T-helper 2 cell treated with Interferon-gamma antibody and Interleukin-4, amounts not matched to agents 5 μg/mL and 100 μg/mL, for 36 hours (primary cell): ENCODE measurements around the gene PARD3B.

ENCODE experiments used
- DNase-seq: peaks from one replicate; pipeline ENCODE4 v3.0.0; 2021; ENCODE audit warnings: low spot score
- H3K27ac Mint-ChIP-seq: one replicate; pipeline ENCODE4 v1.8.0; 2021; ENCODE audit warnings: mild to moderate bottlenecking, mixed read lengths
- H3K27me3 Mint-ChIP-seq: one replicate; pipeline ENCODE4 v1.8.0; 2021; ENCODE audit warnings: low read depth, mixed read lengths
- H3K36me3 Mint-ChIP-seq: one replicate; pipeline ENCODE4 v1.8.0; 2021; ENCODE audit warnings: low read depth, mixed read lengths
- H3K4me1 Mint-ChIP-seq: one replicate; pipeline ENCODE4 v1.8.0; 2021; ENCODE audit warnings: low read depth, mixed read lengths
- H3K4me3 Mint-ChIP-seq: one replicate; pipeline ENCODE4 v1.8.0; 2022; ENCODE audit warnings: mild to moderate bottlenecking, moderate library complexity, mixed read lengths
- H3K9me3 Mint-ChIP-seq: one replicate; pipeline ENCODE4 v1.8.0; 2021; ENCODE audit warnings: mixed read lengths

The PARD3B gene

DNA sequence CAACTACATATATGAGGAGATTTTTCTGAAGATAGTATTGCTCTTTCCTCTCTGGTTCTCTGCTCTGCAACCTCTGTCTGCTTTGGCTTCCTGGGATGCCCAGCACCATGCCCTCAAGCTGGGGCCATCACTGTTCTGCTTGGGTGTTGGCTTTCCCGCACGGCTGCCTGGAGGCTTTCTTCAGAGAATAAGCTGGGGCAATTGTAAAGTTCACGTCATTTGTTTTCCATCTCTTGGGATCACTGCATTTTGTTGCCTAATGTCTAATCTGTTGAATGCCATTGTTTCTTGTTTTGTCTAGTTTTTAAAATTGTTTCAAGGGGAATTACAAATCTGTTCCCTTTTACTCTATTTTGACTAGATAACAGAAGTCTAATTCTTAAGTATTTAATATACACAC is 699.7 kb downstream of the PARD3B start:
- no peak overlapping the region for H3K27ac Mint-ChIP-seq
- H3K9me3 Mint-ChIP-seq, result no peaks in the 10 kb centered on the region
- no peak for DNase-seq
- peaks cover 16% of the 10 kb centered on the region for H3K27me3 Mint-ChIP-seq
- H3K4me1 Mint-ChIP-seq, result peaks cover 3% of the 10 kb centered on the region
- no peak overlapping the region for H3K4me3 Mint-ChIP-seq
- no peaks in the 10 kb centered on the region for H3K36me3 Mint-ChIP-seq

DNA sequence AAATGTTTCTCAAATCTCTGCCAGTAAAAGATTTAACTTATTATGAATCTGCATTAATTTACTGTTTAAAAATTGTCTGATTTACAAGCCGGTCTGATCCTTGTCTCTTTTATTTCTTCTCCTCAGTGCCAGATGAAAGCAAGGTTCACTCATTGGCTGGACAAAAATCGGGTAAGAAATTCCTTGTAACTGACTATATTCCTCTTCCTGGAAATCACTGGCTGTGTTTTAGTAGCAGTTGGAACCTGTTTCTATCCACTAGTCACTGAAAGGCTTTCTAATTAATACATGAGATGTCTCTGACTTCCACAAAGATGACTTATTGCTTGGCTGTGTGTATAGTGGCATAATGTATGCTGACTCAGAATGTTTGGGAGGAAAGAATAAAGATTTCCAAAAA is 700.4 kb downstream of the PARD3B start:
- Mint-ChIP-seq H3K36me3 (no peaks in the 10 kb centered on the region), H3K9me3 (no peaks in the 10 kb centered on the region), H3K4me3 (no peak overlapping the region), H3K4me1 (peaks cover 3% of the 10 kb centered on the region), H3K27ac (no peak overlapping the region), H3K27me3 (peaks cover 16% of the 10 kb centered on the region)
- no peak for DNase-seq

GRCh38 chr2:205259121-205259520 is 713.8 kb downstream of the PARD3B start:
- Mint-ChIP-seq H3K27me3 (peaks cover 38% of the 10 kb centered on the region), H3K36me3 (no peaks in the 10 kb centered on the region), H3K9me3 (peaks cover 3% of the 10 kb centered on the region), H3K4me3 (no peak overlapping the region), H3K4me1 (peaks cover 5% of the 10 kb centered on the region), H3K27ac (no peak overlapping the region)
- DNase-seq, result no peak

DNA sequence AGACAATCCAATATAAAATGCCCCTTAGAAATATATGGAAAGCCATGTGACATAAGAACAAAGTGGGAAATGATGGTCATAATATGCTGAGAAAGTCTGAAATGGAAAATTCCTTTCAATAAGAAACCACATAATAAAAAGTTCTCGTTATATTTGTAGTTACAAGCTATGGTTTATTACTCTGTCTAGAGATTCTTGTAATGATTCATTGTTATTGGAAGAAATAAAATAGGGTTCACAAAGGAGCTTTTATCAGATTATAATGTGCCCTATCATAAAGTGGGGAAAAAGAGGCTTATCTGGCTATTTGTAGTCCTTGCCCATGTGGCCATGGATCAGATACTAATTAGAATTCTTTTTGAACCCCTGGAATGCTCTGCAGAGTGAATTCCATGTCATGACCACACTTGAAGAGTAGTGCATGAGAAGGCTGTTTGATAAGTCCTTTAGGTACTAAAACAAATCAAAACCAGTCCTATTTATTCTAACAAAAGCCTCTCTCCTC is 716.3 kb downstream of the PARD3B start:
- H3K4me1 Mint-ChIP-seq, result peaks cover 8% of the 10 kb centered on the region
- no peaks in the 10 kb centered on the region for H3K9me3 Mint-ChIP-seq
- no peaks in the 10 kb centered on the region for H3K36me3 Mint-ChIP-seq
- no peak for DNase-seq
- H3K27ac Mint-ChIP-seq, result no peak overlapping the region
- H3K27me3 Mint-ChIP-seq, result peaks cover 40% of the 10 kb centered on the region
- no peak overlapping the region for H3K4me3 Mint-ChIP-seq

- Mint-ChIP-seq H3K27me3 (peaks cover 48% of the 10 kb centered on the region), H3K4me3 (no peak overlapping the region), H3K36me3 (no peaks in the 10 kb centered on the region), H3K4me1 (peaks cover 15% of the 10 kb centered on the region), H3K9me3 (no peaks in the 10 kb centered on the region), H3K27ac (no peak overlapping the region)
- DNase-seq, result no peak
Observed at GRCh38 chr2:205267323-205267722, 722.0 kb downstream of the PARD3B start.

GRCh38 chr2:205270689-205271088 is 725.4 kb downstream of the PARD3B start:
- no peak for DNase-seq
- H3K27ac Mint-ChIP-seq, result no peak overlapping the region
- H3K36me3 Mint-ChIP-seq, result no peaks in the 10 kb centered on the region
- peaks cover 9% of the 10 kb centered on the region for H3K4me1 Mint-ChIP-seq
- peaks cover 44% of the 10 kb centered on the region for H3K27me3 Mint-ChIP-seq
- H3K4me3 Mint-ChIP-seq, result no peak overlapping the region
- H3K9me3 Mint-ChIP-seq, result no peaks in the 10 kb centered on the region

- H3K36me3 Mint-ChIP-seq, result no peaks in the 10 kb centered on the region
- no peaks in the 10 kb centered on the region for H3K9me3 Mint-ChIP-seq
- H3K27me3 Mint-ChIP-seq, result peaks cover 44% of the 10 kb centered on the region
- H3K27ac Mint-ChIP-seq, result no peak overlapping the region
- no peak overlapping the region for H3K4me3 Mint-ChIP-seq
- no peak for DNase-seq
- no peaks in the 10 kb centered on the region for H3K4me1 Mint-ChIP-seq
Observed at GRCh38 chr2:205273148-205273547, 727.9 kb downstream of the PARD3B start.

GRCh38 chr2:205273627-205274026 is 728.4 kb downstream of the PARD3B start:
- no peak overlapping the region for H3K4me3 Mint-ChIP-seq
- H3K36me3 Mint-ChIP-seq, result no peaks in the 10 kb centered on the region
- no peak overlapping the region for H3K27ac Mint-ChIP-seq
- DNase-seq, result no peak
- H3K27me3 Mint-ChIP-seq, result peaks cover 41% of the 10 kb centered on the region
- H3K9me3 Mint-ChIP-seq, result no peaks in the 10 kb centered on the region
- no peaks in the 10 kb centered on the region for H3K4me1 Mint-ChIP-seq

DNA sequence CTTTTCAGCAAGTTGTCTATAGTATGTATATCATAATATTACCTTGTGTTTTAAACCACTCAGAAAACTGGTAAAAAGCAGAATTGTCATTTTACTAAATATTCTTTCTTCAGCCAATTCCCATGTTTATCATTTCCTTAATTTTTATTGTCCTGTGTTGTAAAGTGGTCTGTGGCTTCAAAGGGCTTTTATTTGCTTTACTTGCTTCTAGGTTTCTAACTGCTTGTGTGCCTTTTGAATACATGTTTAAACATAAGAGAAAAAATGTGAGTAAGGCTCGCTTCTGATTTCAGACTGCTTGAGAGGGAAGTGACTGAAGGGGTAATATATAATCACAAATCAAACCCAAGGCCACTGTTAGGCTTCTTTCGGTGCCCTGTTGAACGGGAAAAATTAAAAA is 729.5 kb downstream of the PARD3B start:
- Mint-ChIP-seq H3K27ac (no peak overlapping the region), H3K27me3 (peaks cover 41% of the 10 kb centered on the region), H3K4me1 (no peaks in the 10 kb centered on the region), H3K9me3 (no peaks in the 10 kb centered on the region), H3K36me3 (no peaks in the 10 kb centered on the region), H3K4me3 (no peak overlapping the region)
- DNase-seq, result no peak

- Mint-ChIP-seq H3K4me3 (no peak overlapping the region), H3K27ac (no peak overlapping the region), H3K27me3 (peaks cover 39% of the 10 kb centered on the region), H3K4me1 (no peaks in the 10 kb centered on the region), H3K9me3 (no peaks in the 10 kb centered on the region), H3K36me3 (no peaks in the 10 kb centered on the region)
- no peak for DNase-seq
Observed at GRCh38 chr2:205276116-205276777, 731.0 kb downstream of the PARD3B start.

GRCh38 chr2:205280596-205281236 is 735.4 kb downstream of the PARD3B start:
- Mint-ChIP-seq H3K36me3 (no peaks in the 10 kb centered on the region), H3K4me1 (no peaks in the 10 kb centered on the region), H3K27ac (no peak overlapping the region), H3K9me3 (no peaks in the 10 kb centered on the region), H3K4me3 (no peak overlapping the region), H3K27me3 (peaks cover 25% of the 10 kb centered on the region)
- DNase-seq, result no peak

- Mint-ChIP-seq H3K27ac (no peak overlapping the region), H3K4me3 (no peak overlapping the region), H3K36me3 (peaks cover 2% of the 10 kb centered on the region)
Observed at GRCh38 chr2:205283736-205284270, 738.5 kb downstream of the PARD3B start.

GRCh38 chr2:205284334-205284733 is 739.1 kb downstream of the PARD3B start:
- Mint-ChIP-seq H3K4me3 (no peak overlapping the region), H3K4me1 (no peaks in the 10 kb centered on the region), H3K36me3 (peaks cover 2% of the 10 kb centered on the region), H3K27me3 (peaks cover 7% of the 10 kb centered on the region), H3K27ac (no peak overlapping the region), H3K9me3 (peaks cover 5% of the 10 kb centered on the region)
- no peak for DNase-seq

More at GRCh38 chr2:205283736-205284270, 738.5 kb downstream of the PARD3B start:
- DNase-seq, result no peak
- no peaks in the 10 kb centered on the region for H3K4me1 Mint-ChIP-seq
- peaks cover 11% of the 10 kb centered on the region for H3K27me3 Mint-ChIP-seq
- peaks cover 3% of the 10 kb centered on the region for H3K9me3 Mint-ChIP-seq

GRCh38 chr2:205287316-205287715 is 742.0 kb downstream of the PARD3B start:
- Mint-ChIP-seq H3K36me3 (peaks cover 2% of the 10 kb centered on the region), H3K9me3 (peaks cover 8% of the 10 kb centered on the region), H3K4me1 (no peaks in the 10 kb centered on the region), H3K4me3 (no peak overlapping the region), H3K27ac (no peak overlapping the region), H3K27me3 (peaks cover 3% of the 10 kb centered on the region)
- DNase-seq, result no peak
